K562 (cell line): ENCODE results near the gene ARHGAP22. TPM values are rescaled to one million over a fixed set of nuclear protein-coding genes. Genes with fewer than 3 reads are reported as not detected.

Source experiments
- ATAC-seq: fragments of 200-7000 bp; cut with Tn5 transposase; 3 replicates; pipeline ENCODE4 v1.9.1; 2020; ENCODE audit warnings: moderate library complexity
- BruUV-seq: library from RNA; stranded (reverse); fragments of 400-500 nt; replicated peaks from 2 replicates; lab custom pipeline; 2021; lab: Mats Ljungman, UMichigan
- CTCF ChIA-PET: fragments of 300-600 bp; formaldehyde crosslinking; extraction: SDS; loops from one replicate; lab custom pipeline; 2021; ENCODE audit warnings: low intra/inter-chr PET ratio; lab: Yijun Ruan, JAX
- POLR2A ChIA-PET: fragments of 300-600, 350-650 bp; sonication (Branson Sonifier 250); formaldehyde crosslinking; extraction: SDS; loops from one replicate; lab custom pipeline; 2021; ENCODE audit warnings: antibody characterized with exemption, inconsistent platforms; lab: Yijun Ruan, JAX
- DNase-seq, 4 experiments: peaks; one replicate each; pipeline versions ENCODE4 v3.0.0 to v3.0.0-alpha.2; 2011 to 2018; ENCODE audit warnings: low spot score in 3 of 4, mixed read lengths in 3 of 4; ENCODE audit errors: extremely low read depth in 1 of 4
- FAIRE-seq: peaks from 2 replicates; lab custom pipeline; 2011; peaks lifted over from hg19 to GRCh38; lab: Jason Lieb, UNC
- H2AFZ ChIP-seq: 2 replicates; pipeline ENCODE4 v1.6.0; 2011; ENCODE audit warnings: low read depth, low read length, control low read depth, inconsistent platforms
- H3K27ac ChIP-seq: fragments of 200-600 bp; 3 replicates; pipeline ENCODE4 v1.8.0; 2011; ENCODE audit warnings: low read depth, mild to moderate bottlenecking, control low read depth, inconsistent platforms, low read length, moderate library complexity, mixed read lengths; ENCODE audit errors: extremely low read depth
- H3K27me3 ChIP-seq, 2 experiments: fragments of 300-600 bp in 1 of 2; 2 replicates in 1 of 2; 3 replicates in 1 of 2; pipeline versions ENCODE4 v1.6.0 to v1.8.0; 2011; ENCODE audit warnings: inconsistent platforms in 2 of 2, low read length in 2 of 2, mild to moderate bottlenecking in 1 of 2, mixed read lengths in 1 of 2, moderate library complexity in 1 of 2; ENCODE audit not compliant: control insufficient read depth in 2 of 2, insufficient read depth in 2 of 2
- H3K36me3 ChIP-seq: fragments of 300-600 bp; 3 replicates; pipeline ENCODE4 v1.8.0; 2011; ENCODE audit warnings: mild to moderate bottlenecking, low read length, inconsistent platforms; ENCODE audit not compliant: control insufficient read depth, insufficient read depth
- H3K4me1 ChIP-seq, 2 experiments: fragments of 200-600 bp in 1 of 2; replicated peaks in 1 of 2; 2 replicates in 1 of 2; 3 replicates in 1 of 2; pipeline versions ENCODE4 v1.5.1 to v1.8.0; 2011; ENCODE audit warnings: inconsistent platforms in 2 of 2, low read length in 2 of 2, mild to moderate bottlenecking in 1 of 2, mixed read lengths in 1 of 2, moderate library complexity in 1 of 2; ENCODE audit not compliant: control insufficient read depth in 2 of 2, insufficient read depth in 2 of 2
- H3K4me2 ChIP-seq: 2 replicates; pipeline ENCODE4 v1.6.1; 2011; ENCODE audit warnings: low read length, control low read depth, inconsistent platforms, mixed read lengths; ENCODE audit not compliant: insufficient read depth
- H3K4me3 ChIP-seq: fragments of 200-600 bp; sonication (generic), shearing (Covaris generic); 2 replicates; pipeline ENCODE4 v1.5.1; 2016; ENCODE audit warnings: control low read depth, inconsistent platforms
- H3K79me2 ChIP-seq: fragments of 200-600 bp; 3 replicates; pipeline ENCODE4 v1.8.0; 2011; ENCODE audit warnings: low read length, inconsistent platforms; ENCODE audit not compliant: control insufficient read depth, insufficient read depth
- H3K9ac ChIP-seq, 2 experiments: 2 replicates each; pipeline versions ENCODE4 v1.6.0 to v1.6.1; 2011; ENCODE audit warnings: low read depth in 2 of 2, low read length in 2 of 2, control low read depth in 1 of 2, inconsistent platforms in 1 of 2, mild to moderate bottlenecking in 1 of 2, mixed read lengths in 1 of 2; ENCODE audit not compliant: insufficient read depth in 1 of 2
- H3K9me1 ChIP-seq: one replicate; pipeline ENCODE4 v1.6.0; 2011; ENCODE audit warnings: inconsistent platforms, mild to moderate bottlenecking, low read length, moderate library complexity; ENCODE audit not compliant: control insufficient read depth, insufficient read depth
- H3K9me3 ChIP-seq: replicated peaks from 2 replicates; pipeline ENCODE4 v1.5.1; 2011; ENCODE audit warnings: low read depth, low read length, inconsistent platforms; ENCODE audit not compliant: control insufficient read depth, insufficient read depth
- H4K20me1 ChIP-seq: replicated peaks from 2 replicates; pipeline ENCODE4 v1.6.1; 2011; ENCODE audit warnings: low read length, inconsistent platforms, mixed read lengths; ENCODE audit not compliant: control insufficient read depth, insufficient read depth
- ARNT ChIP-seq, 2 experiments: fragments of 450-650 bp; IDR thresholded peaks; 2 replicates each; pipeline ENCODE4 v1.6.1; 2016; ENCODE audit warnings: mild to moderate bottlenecking in 1 of 2
- CREB1 ChIP-seq, 2 experiments: sonication (generic) in 1 of 2; formaldehyde crosslinking in 1 of 2; IDR thresholded peaks; 2 replicates each; pipeline versions ENCODE4 v1.6.1 to v1.8.0; 2012 to 2022; ENCODE audit warnings: inconsistent platforms in 1 of 2, mild to moderate bottlenecking in 1 of 2, missing genetic modification reagents in 1 of 2, moderate library complexity in 1 of 2
- GTF2A2 ChIP-seq: IDR thresholded peaks from 2 replicates; pipeline ENCODE4 v1.6.1; 2016; ENCODE audit warnings: mild to moderate bottlenecking, missing genetic modification characterization, missing compliant biosample characterization
- KLF13 ChIP-seq: fragments of 450-650 bp; IDR thresholded peaks from 2 replicates; pipeline ENCODE4 v1.6.1; 2016; ENCODE audit warnings: missing genetic modification characterization, low read depth, mild to moderate bottlenecking, missing compliant biosample characterization, moderate library complexity, borderline replicate concordance
- NFE2L1 ChIP-seq: fragments of 450-650 bp; IDR thresholded peaks from 2 replicates; pipeline ENCODE4 v1.6.1; 2016; ENCODE audit warnings: missing genetic modification characterization, low read depth, mild to moderate bottlenecking, missing compliant biosample characterization, moderate library complexity, borderline replicate concordance
- NRF1 ChIP-seq, 2 experiments: fragments of 450-650 bp; IDR thresholded peaks in 1 of 2; conservative IDR thresholded peaks in 1 of 2; 2 replicates each; pipeline ENCODE4 v1.6.1; 2014; ENCODE audit warnings: mild to moderate bottlenecking in 2 of 2
- POLR2AphosphoS2 ChIP-seq: IDR thresholded peaks from 2 replicates; pipeline ENCODE4 v1.6.1; 2012; ENCODE audit warnings: low read length, improper control_type of control experiment
- SRF ChIP-seq, 2 experiments: fragments of 250-450, 450-650 bp in 1 of 2; sonication (Bioruptor Pico) in 1 of 2; sonication (generic) in 1 of 2; formaldehyde crosslinking; IDR thresholded peaks; 2 replicates each; pipeline versions ENCODE4 v1.5.0 to v1.5.1; 2020 to 2022; ENCODE audit warnings: mild to moderate bottlenecking in 1 of 2, missing genetic modification reagents in 1 of 2
- SUPT5H ChIP-seq: fragments of 450-650 bp; IDR thresholded peaks from 2 replicates; pipeline ENCODE4 v1.6.1; 2016
- ZEB2 ChIP-seq: fragments of 450-650 bp; IDR thresholded peaks from 2 replicates; pipeline ENCODE4 v1.6.1; 2016
- WGBS: fragments of 100-300 bp; shearing (Covaris generic); methylation state at CpG from one replicate; pipeline ENCODE4 v1.1.6; 2016; ENCODE audit warnings: low coverage, mixed read lengths; ENCODE audit not compliant: insufficient coverage; ENCODE audit errors: missing lambda C conversion rate; 5-methylcytosine and 5-hydroxymethylcytosine counted together
- in situ Hi-C: fragments of 300-500 bp; cut with MboI; formaldehyde crosslinking; loops from 4 replicates; pipeline ENCODE4 v1.15.0; 2018; ENCODE audit warnings: inconsistent platforms, mixed read lengths
- intact Hi-C: fragments of 100-400 bp; cut with micrococcal nuclease; formaldehyde crosslinking; loops from 2 replicates; pipeline ENCODE4 v1.14.2; 2022
- polyA plus RNA-seq, 8 experiments: library from polyadenylated mRNA; depleted of rRNA in 4 of 8; stranded (reverse) in 5 of 8; unstranded in 3 of 8; fragments of >200 nt; fragmentation: Nextera tagmentation in 2 of 8; fragmentation: Illumina TruSeq in 1 of 8; extraction: Ambion mirVana in 2 of 8; extraction: Trizol in 1 of 8; gene quantifications; 2 replicates each; pipeline versions ENCODE4 v1.2.1 to v1.2.3, GENCODE V29; 2011 to 2014; ENCODE audit warnings: inconsistent platforms in 1 of 8, missing spikeins in 1 of 8
- total RNA-seq, 7 experiments: library from RNA; depleted of rRNA in 6 of 7; stranded (reverse); fragments of >200 nt in 6 of 7; fragmentation: Illumina TruSeq in 2 of 7; extraction: Trizol in 2 of 7; gene quantifications; 2 replicates each; pipeline versions ENCODE4 v1.2.1 to v1.2.3, GENCODE V29; 2011 to 2021; ENCODE audit warnings: low replicate concordance in 1 of 7
- TF ChIP-seq, protein P1 (sequence below): IDR thresholded peaks from 2 replicates; pipeline ENCODE4 v1.6.1; 2016; ENCODE audit warnings: missing genetic modification characterization, missing compliant biosample characterization
- TF ChIP-seq, protein P2 (sequence below): fragments of 450-650 bp; formaldehyde crosslinking; IDR thresholded peaks from 2 replicates; pipeline ENCODE4 v1.4.0; 2022; ENCODE audit warnings: mild to moderate bottlenecking, moderate library complexity

ARHGAP22 gene
- total and polyA plus RNA-seq, 9 of the 15 experiments (the other 6 are each of a cell fraction or from before 2014, with no cell fraction given): 1.3 to 28.1 (median 12.7) TPM

DNA sequence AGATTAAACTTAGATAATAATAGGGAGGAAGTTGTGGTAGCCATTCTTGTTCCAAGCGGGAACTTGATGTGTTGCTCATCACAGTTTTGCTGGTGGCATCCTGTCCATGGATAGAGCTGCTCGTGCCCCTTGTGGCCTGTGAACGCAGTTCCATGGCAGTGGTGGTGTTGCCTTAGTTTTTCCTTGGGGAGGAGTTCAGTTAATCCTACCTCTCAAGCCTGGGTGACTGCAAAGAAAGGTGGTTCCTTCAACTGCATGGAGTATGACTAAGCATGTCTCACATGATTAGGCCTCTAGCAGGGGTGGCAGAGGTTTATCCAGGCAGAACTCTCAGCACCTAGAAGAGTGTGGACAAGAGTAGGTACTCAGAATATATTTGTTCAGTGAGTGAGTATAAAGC lies 198.7 kb downstream of the ARHGAP22 start:
- FAIRE-seq: peak; percentile 88
- BruUV-seq: no TSS peak
- TF ChIP-seq ARNT (IDR thresholded peaks at IDR 0.05) (peak in 1 of 2 experiments; percentile 43; a peak in 1 of 4 replicates), NFE2L1 (peak; percentile 64; the same call in 1 of the 2 replicates), SRF (CRISPR knock-in tag; IDR thresholded peaks at IDR 0.05) (peak in 1 of 2 experiments; percentile 77; a peak in 1 of 4 replicates), CREB1 (IDR thresholded peaks at IDR 0.05) (no peak), CREB1 (CRISPR knock-in tag; IDR thresholded peaks at IDR 0.05) (peak; percentile 35; the same call in 1 of the 2 replicates), ZEB2 (peak; percentile 72), KLF13 (tag) (peak; percentile 22; the same call in 1 of the 2 replicates), NRF1 (conservative IDR thresholded peaks at IDR 0.05 in 1 of 2, IDR thresholded peaks at IDR 0.05 in 1 of 2) (peak in 1 of 2 experiments; percentile 19; a peak in 1 of 4 replicates), GTF2A2 (no peak), SUPT5H (no peak), POLR2AphosphoS2 (no peak)
- TF ChIP-seq, protein P1, sequence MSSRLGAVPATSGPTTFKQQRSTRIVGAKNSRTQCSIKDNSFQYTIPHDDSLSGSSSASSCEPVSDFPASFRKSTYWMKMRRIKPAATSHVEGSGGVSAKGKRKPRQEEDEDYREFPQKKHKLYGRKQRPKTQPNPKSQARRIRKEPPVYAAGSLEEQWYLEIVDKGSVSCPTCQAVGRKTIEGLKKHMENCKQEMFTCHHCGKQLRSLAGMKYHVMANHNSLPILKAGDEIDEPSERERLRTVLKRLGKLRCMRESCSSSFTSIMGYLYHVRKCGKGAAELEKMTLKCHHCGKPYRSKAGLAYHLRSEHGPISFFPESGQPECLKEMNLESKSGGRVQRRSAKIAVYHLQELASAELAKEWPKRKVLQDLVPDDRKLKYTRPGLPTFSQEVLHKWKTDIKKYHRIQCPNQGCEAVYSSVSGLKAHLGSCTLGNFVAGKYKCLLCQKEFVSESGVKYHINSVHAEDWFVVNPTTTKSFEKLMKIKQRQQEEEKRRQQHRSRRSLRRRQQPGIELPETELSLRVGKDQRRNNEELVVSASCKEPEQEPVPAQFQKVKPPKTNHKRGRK (tag): no peak
- TF ChIP-seq, protein P2, sequence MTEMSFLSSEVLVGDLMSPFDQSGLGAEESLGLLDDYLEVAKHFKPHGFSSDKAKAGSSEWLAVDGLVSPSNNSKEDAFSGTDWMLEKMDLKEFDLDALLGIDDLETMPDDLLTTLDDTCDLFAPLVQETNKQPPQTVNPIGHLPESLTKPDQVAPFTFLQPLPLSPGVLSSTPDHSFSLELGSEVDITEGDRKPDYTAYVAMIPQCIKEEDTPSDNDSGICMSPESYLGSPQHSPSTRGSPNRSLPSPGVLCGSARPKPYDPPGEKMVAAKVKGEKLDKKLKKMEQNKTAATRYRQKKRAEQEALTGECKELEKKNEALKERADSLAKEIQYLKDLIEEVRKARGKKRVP: no peak

More for the DNA sequence above, 198.7 kb downstream of the ARHGAP22 start:
- ATAC-seq (peak; percentile 99), DNase-seq (peak; percentile 51 to 85 (median 69))
- peak overlapping the region; percentile 70 for H3K27ac ChIP-seq
- H3K36me3 ChIP-seq: peaks cover 38% of the 10 kb centered on the region
- intact Hi-C loops (no loop called here), in situ Hi-C loops (no loop called here)
- peaks cover 0 to 18% of the 10 kb centered on the region in 2 experiments for H3K4me1 ChIP-seq
- peak overlapping the region; percentile 75 for H2AFZ ChIP-seq
- H4K20me1 ChIP-seq: no peaks in the 10 kb centered on the region
- CTCF ChIA-PET: no interaction called here
- no peaks in the 10 kb centered on the region for H3K27me3 ChIP-seq
- peaks cover 4% of the 10 kb centered on the region; the same call in 2 of the 3 replicates for H3K79me2 ChIP-seq
- no peaks in the 10 kb centered on the region for H3K9me1 ChIP-seq
- no peaks in the 10 kb centered on the region; the same call in 1 of the 2 replicates for H3K9me3 ChIP-seq
- H3K9ac ChIP-seq: peak overlapping the region in 1 of 2 experiments; percentile 21; a peak in 2 of 4 replicates
- WGBS: 11% methylated on average over 3 of the region's 3 CpGs
- H3K4me3 ChIP-seq: no peak overlapping the region
- peak overlapping the region; percentile 60 for H3K4me2 ChIP-seq
- POLR2A ChIA-PET: interaction anchor here (0.7 to 1.4 kb wide), 4 partner anchors 10 to 542 kb away, joined by 3 to 4 read pairs (median 3); no protein-coding TSS in a partner anchor
